HG03432 (cell line): ENCODE results near the gene LINC00305.

Source experiments
- ATAC-seq: cut with Tn5 transposase; IDR thresholded peaks from one replicate; pipeline ENCODE4 v1.9.1; 2021; ENCODE audit warnings: mild to moderate bottlenecking, moderate library complexity; ENCODE audit not compliant: unreplicated experiment

The LINC00305 gene

DNA sequence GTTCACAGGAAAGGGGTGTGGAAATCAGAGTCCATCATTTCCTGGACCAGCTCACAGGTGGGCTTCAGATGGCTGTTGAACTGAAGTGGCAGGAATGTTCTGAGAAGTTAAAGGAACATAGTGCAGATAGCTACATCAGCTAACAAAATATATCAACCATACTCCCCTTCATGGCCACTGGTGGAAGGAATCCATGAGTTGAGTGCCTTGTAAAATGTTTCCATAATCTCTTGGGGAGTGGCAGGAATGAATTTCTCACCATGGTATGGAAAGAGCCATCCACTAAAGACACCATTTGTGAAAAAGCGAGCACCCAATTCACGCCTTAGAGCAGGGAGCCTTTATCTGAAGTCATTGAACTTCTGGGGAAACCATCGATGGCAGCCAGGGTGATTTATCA, at the start of gene LINC00305:
TSS of gene LINC00305 (minus strand) at position 101 of the 400 bp plus-strand sequence.
- no peak for ATAC-seq

DNA sequence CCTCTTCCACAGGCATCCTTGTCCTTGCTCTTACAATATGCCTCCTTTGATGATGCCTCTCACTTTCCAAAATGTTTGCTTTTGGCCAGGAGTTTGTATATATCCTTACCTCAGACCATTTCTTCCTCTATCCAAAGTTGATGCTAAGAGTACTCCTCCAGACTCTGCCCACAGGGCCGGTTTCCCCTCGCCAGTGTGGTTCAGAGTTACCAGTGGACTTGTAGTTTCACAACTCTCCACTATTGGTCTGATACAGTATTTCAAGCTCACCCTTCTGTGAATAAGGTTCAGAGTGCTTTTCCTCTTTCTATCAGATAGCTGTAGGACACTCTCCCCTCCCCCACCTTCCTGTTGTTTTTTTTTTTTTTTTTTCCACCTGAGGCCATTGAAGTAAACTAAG, 42.2 kb upstream of the LINC00305 start:
- ATAC-seq: no peak

DNA sequence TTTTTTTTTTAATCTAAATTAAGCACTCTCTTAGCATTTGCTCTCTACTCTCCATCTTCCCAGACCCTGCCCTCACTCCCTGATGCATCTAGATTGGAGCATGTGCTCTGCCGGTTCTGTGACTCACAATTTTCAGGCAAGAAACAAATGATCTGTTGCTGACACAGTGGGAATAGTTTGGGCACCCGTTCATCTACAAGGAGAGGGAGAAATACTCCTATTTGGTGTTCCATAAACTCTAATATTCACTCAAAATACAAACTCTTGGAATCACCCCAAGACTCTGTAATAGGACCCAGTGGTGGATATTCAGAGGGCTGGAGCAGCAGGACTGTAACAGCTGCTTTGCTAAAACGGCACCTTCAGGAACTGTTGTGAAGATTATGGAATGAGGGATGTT, 37.1 kb upstream of the LINC00305 start:
- ATAC-seq: no peak

DNA sequence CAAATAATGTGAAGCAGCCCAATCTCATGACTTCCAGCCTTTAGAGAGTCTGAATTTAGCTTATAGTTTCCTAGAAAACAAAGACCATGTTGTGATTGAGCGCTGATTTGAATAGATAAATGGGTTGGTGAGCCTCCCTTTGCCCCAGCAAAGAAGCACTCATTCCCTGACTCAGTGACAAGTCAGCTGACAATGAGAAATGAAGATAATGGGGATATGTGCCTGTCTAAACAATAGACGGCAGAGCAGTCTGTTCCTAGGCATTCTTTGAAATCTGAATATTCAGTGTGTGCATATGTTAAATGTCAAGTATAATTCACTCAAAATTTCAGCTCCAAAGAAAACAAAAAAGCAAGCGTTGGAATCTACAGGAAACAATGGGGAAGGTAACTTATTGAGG, 34.8 kb upstream of the LINC00305 start:
- no peak for ATAC-seq

DNA sequence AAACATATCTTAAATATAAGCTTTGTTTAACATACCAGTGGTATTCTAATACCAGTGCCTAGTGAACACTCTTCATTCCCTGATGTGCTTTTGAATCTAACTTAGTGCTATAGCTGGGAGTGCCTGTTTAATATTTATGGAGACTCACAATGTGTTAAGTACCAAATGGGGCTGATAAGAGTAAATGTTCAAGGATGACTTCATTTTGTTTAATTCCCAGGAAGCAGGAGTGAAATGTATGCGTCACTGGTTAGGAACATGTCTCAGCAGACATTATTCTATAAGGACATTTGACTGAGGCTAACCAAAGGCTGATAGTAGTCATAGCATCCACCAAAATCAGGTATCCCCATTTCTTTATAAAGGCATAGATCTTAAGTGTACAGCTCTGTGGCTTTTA, 31.7 kb upstream of the LINC00305 start:
- no peak for ATAC-seq

DNA sequence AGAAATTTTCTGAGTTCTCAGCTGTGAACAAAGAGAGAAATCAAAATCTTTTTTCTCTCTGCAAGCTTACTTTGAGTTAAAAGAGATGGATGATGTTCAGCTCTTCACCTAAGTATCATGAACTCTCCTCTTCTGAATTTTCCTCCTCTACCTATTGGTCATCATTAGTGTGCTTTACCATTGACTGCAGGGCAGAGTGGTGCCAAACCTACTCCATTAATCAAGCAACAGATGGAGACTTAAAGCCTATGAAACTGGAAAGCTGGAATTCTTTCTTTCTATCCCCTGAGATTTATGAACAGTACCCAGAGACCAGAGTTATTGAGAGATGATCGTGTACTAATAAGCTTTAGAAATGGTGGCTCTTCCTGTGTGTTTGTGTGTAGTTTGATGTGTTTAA, 31.3 kb upstream of the LINC00305 start:
- ATAC-seq: no peak

DNA sequence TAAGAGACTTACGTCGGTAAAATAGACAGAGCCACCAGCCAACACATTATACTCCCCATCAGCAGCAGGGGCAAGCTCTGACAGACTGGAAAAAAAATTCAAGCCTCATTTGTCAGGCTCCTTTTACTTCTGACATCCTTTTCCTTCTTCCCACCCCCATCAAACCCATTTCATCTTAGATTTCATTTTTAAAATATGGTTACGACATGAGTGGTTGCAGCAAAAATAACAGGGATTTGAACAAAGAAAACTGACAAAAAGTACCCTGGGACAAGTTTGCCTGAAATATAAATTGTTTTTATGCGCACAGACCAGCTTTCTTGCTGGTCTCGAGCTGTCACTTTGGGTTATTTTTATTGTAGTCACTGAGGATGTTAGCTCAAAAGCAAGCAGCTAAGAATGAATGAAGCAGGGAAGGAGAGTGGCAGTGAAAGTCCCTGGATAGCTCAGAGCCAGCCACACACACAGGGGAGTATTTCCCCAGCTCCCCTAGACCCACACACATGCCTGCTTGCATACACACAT, 30.7 kb upstream of the LINC00305 start:
- no peak for ATAC-seq

DNA sequence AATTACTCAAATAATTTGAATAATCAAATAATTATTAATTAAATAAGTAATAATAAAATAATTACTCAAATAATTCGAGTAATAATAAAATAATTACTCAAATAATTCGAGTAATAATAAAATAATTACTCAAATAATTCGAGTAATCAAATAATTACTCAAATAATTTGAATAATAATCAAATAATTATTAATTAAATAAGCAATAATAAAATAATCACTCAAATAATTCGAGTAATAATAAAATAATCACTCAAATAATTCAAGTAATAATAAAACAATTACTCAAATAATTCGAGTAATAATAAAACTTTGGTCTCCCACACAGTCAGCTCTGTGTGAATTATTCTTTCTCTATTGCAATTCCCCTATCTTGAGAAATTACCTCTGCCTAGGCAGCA, 30.0 kb upstream of the LINC00305 start:
- no peak for ATAC-seq

DNA sequence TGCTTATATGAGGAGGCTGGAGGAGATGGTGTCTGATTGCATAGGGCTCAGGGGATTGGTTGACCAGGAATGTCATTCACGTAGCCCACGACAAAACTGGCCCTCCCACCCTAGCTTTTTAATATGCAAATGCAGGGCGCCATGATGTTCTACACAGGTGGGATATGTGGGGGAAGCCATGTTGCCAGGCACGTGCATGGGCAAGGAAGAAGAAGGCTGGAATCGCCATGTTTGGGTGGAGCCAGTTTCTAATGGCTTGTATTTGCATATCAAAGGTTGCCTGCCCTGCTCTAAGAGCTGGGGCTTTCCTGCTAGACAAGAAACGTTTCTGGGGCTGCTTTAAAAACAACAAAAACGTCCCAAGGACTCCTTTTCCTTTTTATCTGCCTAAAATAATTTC, 26.5 kb upstream of the LINC00305 start:
- no peak for ATAC-seq

DNA sequence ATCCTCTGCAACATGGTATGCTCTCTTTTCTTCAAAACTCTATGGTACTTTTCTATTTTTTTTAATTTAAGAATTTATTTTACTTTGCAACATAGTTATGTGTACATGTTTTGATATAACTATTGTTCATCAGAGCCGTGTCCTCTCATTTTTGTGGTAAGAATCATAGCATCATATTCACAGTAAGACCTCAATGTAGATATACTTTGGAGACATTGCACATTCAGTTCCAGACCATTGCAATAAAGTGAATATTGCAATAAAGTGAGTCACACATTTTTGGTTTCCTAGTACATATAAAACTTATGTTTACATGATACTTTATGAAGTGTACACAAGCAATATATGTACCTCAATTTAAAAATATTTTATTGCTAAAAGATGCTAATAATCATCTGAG, 22.7 kb upstream of the LINC00305 start:
- ATAC-seq: no peak

DNA sequence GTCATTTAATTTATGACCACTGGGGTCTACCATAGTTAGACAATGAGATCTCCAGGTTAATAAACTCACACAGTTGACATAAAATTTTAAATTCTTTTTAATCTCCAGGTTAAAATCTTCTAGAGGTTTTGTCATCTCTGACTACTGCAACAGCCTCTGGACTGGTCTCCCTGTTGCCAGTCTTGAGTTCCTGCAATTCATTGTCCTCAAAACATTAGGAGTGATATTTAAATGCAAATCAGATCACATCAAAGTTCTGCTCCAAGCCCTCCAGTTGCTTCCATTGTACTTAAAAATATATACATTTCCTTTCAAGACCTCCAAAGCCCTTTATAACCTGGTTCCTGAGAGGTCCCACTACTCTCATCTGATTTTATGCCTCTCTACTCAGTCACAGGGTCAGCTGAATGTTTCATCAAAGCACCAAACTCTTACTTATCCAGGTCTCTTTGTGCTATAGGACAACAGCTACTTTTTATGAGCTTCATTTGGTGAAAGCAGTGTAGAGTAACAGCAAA, 18.6 kb upstream of the LINC00305 start:
- ATAC-seq: no peak

DNA sequence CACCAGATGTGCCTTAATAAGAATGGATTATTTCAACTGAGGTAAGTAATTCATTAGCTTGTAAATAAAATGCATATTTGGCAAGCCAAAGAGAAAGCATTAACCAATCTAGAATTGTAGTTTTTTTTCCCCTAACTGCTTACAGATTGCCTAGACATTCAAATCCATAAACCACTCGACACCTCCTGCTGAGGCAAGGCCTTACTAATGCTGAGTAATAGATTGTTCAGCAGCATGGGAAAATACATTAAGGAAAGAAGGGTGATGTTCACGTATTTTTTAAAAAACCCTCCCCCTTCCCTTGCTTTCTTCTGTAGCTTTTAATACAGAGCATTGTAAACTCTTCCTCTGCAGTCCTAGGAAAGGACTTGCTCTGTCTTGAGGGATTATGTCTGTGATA, 17.0 kb upstream of the LINC00305 start:
- no peak for ATAC-seq

DNA sequence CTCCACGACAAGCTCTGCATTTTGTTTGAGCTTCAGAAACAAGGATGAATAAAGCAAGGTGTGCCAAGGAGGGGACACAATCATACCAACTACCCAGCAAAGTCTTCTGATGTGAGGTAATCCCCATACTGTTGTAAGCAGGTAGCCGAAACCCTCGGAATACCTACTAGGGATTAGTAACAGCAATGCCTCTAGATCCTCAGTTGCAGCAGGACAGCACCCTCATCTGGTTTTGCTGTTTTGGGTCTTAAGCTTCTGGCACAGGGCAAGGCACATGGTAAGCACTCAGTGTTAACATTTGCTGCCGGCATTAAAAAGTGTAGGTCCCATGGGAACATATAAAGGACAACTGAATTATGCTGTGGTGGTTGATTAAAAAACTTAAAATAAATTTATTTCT, 16.0 kb upstream of the LINC00305 start:
- no peak for ATAC-seq

DNA sequence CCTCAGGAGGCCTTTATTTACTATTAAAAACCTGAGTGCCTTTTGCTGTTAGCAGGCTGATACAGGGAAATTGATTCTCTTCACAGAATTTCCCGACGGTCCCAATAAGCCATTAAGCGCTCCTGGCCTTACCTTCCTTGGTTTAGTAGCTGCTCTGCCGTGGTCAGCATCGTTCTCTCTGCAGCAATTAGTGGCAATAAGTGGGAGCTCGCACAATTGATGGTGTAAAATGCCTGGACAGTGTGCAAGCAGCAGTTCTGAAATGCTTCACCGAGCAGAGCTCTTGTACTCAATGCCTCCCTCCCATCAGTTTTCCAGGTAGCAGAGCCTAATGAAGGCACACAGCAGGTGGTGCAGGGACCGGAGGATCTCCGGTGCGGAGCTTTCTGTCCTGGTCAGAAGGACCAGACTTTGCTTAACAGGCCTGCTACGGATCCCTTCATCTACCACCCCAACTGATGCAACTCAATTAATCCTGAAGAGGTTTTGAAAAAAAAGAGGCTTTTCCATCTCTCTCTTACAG, 1.1 kb upstream of the LINC00305 start:
- no peak for ATAC-seq

DNA sequence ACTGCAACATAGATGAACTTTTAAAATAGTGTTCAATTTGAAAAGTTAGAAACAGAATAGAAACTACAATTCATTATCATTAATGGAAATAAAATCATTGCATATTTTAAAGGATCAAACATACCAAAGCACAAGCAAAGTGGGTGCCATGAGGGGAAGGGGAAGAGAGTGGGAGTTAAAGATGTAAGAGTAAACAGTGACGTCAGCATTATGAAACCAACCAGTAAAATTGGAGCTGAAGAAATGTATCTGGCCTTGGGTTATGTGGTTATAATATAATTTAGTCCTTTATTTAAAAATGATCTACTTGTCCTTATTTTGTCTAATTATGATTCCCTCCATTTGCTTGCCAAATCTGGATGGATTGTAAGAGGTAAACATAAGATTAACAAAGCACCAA, 6.0 kb downstream of the LINC00305 start:
- ATAC-seq: no peak

DNA sequence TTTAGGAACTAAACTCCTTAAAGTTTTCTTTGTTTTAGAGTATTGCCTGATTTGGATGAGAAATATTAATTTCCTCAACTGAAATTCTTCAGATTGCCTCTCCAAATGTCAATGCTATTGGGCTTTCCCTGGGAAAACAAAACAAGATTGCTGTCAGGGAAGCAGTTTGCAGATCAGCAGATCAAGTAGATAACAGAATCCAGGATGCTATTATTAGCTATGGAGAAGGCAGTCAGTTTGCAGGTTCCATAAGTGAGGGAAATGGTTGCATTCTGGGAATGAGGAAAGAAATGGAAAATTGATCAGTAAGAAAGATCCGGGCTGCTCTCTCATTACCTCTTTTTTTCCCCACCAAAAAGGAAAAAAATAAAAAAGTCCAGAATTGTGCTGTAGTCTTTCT, 11.0 kb downstream of the LINC00305 start:
- no peak for ATAC-seq

DNA sequence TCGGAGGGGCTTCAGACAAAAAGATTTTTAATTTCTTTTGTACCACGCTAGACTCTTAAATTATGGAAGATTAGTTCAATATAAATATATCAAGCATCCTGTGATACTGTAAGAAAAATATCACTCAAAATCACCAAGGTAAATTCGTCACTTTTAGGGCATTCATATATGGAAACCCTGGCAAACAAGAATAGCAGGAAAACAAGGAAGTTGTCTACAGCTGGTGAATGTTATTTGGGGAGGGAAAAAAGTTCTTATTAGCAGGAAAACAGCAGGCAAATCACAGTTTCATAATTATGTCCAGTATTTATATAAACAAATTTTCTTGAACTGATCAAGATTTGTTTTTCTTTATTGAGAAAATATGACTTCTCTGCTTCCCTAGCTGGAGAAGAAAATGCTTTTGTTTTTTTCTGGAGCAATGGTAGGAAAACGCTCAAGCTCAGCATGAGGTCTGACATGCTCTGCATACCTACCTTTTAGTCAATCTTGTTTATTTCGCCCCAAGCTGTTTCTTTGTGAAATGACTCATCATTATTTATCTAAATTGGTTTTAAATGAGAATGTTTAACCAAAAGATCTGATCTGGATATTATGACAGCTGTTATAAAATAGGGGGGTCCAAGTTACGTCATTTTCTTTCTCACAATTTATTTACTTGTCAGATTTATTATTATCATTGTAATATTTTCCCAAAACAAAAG, 14.7 kb downstream of the LINC00305 start:
- no peak for ATAC-seq

DNA sequence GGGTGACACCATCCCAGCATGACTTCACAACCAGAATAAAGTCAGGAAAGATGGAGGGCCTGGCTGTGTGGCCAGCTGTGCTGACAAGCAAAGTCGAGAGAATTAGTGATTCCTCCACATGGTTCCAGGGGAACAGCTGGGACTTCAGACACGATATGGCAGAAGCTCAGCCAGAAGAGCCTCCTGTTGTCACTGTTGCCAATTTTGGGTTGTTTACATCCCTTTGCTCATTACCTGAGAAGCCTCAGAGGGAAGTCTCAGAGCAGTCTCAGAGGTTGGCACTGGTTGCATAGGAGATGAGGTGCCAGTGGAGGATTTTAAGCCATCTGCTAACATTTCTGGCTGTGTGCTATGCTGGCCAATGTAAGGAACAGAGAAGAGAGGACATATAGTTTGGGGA, 16.0 kb downstream of the LINC00305 start:
- no peak for ATAC-seq

DNA sequence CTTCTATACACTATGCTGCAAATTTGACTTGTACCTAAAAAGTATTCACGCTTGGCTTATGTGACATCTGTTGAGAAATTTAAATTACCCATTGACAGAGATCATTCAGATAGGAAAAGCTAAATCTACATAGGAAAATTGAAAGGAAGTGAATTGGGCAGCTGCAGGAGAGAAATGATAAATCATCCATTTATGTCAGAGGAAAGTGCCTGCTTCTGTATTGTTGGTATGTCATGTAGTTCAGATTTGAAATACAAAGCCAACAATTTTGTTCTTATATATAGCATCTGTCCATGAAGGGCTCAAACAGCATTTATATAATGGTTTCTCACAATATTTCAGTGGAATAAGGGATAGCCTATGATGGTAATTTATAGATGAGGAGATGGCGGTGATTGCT, 17.6 kb downstream of the LINC00305 start:
- no peak for ATAC-seq

DNA sequence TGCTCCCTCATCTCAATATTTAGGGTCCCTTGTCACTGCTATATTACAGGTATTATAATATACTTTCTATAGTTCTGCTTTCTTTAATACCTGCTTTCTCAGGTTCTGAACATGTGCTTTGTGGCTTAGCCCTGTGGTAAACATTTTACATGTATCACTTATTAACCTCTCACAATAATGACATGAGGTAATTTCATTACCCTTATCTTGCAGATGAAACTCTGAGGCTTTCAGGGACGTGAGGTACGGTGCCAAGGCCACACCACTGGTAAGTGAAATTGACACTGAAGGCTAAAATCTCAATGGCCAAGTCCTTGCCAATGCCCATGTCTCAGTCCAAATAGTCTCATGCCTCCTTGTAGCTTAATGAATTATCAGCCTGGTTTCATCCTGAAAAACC, 21.7 kb downstream of the LINC00305 start:
- ATAC-seq: peak; percentile 79

DNA sequence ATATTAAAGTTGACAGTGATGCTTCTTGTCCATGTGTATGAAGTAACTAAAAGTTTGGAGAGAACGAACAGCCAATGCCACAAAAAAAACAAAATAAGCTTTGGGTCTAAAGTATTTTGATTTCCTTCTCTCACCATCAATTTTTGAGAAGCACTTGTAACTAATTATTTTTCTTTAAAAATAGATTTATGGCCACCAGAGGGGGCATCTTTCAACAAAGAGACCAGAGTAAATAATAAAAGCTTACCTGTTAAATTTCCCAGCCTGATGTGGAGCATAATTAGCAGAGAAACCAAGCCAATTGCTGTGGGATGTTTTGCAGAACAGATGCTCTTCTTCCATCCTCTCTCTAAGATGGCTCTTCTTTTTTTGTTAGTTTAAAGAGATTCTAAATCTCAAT, 29.0 kb downstream of the LINC00305 start:
- no peak for ATAC-seq

DNA sequence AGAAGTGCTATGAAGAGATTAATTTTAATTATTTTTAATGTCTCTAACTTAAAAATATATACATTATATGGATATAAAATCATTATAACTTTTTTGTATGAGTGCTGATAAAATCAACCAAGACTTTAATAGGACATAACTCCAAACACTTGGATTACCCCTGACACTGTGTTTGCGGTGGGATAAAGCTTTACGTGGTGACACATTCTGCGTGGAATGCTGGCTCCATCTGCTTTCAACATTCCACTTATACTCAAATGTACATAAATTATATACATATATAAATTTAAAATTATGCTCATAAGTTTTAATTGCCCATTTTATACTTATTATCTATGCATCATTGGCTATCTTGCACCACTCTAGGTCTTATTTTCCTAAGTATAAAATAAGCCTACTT, 30.5 kb downstream of the LINC00305 start:
- no peak for ATAC-seq
